ENCODE results near the gene RARRES2.

- TF ChIP-seq CTCF (conservative IDR thresholded peaks at IDR 0.05; ENCODE audit: low read length) (no peak), EZH2phosphoT487 (IDR thresholded peaks at IDR 0.05; ENCODE audit: borderline replicate concordance, low read depth, low read length) (no peak)
Measured at GRCh38 chr7:150351587-150352194, 10.3 kb upstream of the RARRES2 start.

Data from OCI-LY7 (cell line).